Astrocyte of the hippocampus (primary cell): Measurements from ENCODE around the gene CADPS.
A peak's percentile ranks its signal among the peaks of the same experiment; 100 is the strongest.

Source experiments
- DNase-seq: peaks from one replicate; pipeline ENCODE4 v3.0.0; 2011; ENCODE audit warnings: low read depth, low spot score

CADPS gene

DNA sequence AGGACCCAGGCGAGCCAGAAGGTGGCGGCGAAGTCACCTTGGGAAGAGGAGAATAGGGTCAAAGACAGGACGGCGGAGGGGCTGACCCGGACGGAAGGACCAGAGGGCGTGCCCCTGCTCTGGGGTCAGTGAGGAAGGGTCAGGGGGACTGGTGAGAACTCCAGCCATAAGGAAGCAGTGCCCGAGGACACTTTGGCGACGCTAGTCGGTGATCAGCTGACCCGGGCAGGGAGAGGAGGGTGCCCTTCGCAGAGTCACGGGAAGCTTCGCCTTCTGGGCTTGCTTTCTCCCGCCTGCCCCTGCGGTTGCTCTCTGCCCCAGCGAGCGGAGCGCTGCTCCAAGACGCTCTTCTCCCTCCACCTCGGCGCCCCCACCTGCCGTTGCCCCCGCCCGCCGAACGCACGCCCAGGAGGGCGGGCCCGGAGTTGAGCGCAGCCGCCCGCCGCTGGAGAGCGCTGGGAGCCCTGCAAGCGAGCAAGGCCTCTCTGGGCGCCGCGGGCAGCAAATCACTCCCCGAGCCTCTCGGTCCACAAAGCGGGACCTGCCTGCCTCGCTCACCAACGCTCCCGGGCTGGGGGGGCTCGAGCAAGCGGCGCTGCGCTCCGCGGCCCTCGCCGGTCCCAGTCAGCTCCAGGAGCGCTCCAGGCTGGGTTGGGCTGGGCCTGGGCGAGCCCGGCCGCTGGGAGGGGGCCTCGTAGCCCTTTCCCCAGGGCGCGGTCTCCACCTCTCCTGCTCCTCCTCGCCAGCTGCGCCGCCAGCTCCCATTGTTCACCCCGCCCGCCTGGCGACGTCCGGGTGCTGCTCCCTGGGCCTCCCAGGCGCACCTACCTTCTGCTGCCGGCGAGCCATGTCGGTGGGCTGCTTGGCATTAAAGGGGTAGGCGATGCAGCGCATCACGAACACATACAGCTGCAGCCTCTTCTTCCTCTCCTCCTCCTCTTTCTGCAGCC is 1.2 kb downstream of the CADPS start:
- peak; percentile 76 for DNase-seq

DNA sequence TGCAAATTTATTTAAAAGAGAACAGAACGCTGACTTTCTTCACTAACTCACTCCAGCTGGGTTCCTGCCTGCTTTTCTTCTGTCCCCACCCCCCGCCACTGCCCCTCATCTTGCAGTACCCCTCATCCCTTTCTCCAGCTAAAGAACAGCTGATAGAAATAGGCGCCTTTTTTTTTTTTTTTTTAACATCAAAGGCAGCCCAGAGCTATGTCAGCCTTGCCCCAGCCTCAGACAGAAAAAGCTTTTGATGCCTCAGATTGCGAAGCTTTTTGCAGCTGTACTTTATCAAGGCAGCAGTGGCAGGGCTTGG is 1.8 kb downstream of the CADPS start:
- DNase-seq: no peak

DNA sequence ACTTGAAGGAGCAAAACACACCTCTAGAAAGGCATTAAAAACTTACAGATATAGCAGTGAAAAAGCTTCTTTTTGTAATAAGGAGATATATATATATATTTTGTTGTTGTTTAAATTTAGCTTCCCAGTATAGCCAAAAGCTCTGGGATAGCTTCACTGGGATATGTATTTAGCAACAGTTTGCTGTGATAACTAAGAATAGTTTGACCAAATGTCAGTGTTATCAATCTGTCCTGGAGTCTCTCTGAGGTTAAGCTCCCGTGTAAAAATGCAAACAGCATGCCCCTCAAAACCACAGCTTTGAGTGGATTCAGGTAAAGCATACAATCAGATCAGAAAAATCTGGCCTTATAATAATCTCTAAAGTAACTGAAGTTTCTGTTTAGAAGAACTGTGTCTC is 2.9 kb downstream of the CADPS start:
- DNase-seq: no peak

DNA sequence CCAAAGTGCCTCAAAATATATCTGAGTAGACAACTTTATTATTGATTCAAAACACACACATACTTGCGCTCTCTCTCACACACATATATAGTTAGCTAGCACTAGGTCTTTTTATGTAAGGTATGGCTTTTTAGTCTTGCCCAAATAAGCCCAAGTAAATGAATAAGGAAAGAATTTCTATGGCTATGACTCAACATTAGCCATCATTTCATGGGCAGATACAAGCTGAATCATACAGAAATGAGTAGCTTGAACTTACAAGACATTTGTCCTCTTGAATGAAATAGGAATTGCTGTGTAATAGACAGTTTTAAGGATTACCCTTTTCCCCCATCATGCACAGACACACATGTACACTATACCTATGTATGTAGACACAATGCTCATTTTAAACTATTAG is 4.9 kb downstream of the CADPS start:
- peak; percentile 54 for DNase-seq

DNA sequence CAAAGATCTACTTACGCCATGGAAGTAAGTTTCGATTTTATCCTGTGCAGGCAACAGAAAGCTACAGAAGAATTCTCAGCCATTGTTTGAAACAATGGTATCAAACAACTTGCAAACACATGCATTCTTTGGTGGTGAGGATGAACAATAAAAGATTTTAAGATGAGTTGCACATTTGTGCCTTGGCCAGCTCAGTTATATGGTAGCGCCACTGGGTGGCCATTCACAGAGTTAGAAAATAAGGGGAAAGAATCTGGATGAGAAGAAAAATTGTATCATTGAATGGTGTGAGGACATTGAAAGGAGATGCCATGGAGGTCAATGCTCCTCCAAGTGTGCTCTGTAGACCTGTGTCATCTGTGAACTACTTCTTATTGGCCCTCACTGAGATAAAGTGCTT is 11.6 kb downstream of the CADPS start:
- no peak for DNase-seq

DNA sequence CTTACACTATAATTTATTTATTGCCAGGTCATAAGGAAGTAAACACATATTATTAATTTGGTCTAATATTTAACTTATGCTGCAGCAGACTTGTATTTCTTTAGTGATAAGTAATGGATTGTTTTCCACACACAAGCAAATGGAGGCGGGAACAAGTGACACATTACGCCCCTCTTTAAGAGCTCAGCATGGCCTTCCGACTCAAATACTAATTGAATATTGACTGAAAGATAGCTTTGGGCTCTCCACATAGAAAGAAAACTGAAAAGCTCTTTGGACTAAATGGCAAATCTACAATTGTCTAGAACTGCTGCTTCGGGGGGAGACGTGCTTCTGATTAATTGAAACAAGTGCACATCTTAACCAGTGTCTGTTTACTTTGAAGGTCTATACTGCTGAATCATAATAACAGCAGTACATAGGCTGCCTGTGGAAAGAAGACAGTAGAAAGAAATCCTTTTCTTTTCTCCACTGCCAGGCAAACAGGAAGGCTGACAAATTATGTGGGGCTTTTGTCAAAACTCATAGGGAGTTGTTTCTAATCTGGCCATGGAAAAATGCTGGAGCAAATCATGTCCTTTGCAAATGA is 15.9 kb downstream of the CADPS start:
- DNase-seq: no peak

DNA sequence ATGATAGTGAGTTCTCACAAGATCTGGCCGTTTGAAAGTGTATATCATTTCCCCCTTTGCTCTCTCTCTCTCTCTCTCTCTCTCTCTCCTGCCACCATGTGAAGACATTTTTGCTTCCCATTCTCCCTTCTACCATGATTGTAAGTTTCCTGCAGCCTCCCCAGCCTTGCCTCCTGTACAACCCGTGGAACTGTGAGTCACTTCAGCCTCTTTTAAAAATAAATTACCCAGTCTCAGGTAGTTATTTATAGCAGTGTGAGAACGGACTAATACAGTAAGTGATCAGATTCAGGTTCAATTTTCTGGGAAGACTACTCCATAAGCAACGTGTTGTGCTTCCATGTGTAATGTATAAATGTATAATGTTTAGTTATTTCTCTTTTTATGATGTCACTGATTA is 29.2 kb downstream of the CADPS start:
- DNase-seq: no peak

DNA sequence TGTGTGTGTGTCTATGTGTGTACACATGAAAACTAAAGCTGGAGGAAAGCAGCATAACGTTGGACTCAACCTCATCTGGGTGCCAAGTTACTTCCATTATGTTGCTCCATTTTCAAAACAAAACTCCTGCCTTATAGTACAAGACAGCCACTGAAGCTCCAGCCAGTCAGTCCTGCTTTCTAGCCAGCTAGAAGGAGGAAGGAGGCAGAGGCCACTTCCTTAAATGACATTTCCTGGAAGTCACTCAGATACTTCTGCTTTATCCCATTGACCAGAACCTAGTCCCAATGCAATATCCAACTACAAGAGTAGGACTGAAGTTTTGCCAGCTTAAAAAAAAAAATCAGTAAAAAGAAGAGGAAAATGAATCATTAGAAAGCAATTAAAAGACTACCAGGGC is 31.7 kb downstream of the CADPS start:
- DNase-seq: no peak

DNA sequence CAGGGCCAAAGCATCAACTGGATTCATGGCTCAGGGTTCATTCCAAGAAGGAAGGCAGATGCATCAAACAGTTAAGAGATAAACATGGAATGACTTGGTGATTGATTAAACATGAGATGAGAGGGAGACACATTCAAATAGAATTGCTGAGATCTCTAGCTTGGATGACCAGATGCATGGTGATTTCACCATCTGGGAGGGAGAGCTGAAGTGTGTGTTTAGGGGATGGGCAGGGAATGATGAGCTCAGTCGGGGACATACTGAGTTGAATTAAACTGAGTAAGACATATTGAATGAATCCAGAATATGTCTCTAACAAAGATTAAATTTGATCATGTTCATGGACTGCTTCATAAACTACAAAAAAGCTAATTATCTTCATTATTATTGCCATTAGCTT is 35.5 kb downstream of the CADPS start:
- DNase-seq: no peak

DNA sequence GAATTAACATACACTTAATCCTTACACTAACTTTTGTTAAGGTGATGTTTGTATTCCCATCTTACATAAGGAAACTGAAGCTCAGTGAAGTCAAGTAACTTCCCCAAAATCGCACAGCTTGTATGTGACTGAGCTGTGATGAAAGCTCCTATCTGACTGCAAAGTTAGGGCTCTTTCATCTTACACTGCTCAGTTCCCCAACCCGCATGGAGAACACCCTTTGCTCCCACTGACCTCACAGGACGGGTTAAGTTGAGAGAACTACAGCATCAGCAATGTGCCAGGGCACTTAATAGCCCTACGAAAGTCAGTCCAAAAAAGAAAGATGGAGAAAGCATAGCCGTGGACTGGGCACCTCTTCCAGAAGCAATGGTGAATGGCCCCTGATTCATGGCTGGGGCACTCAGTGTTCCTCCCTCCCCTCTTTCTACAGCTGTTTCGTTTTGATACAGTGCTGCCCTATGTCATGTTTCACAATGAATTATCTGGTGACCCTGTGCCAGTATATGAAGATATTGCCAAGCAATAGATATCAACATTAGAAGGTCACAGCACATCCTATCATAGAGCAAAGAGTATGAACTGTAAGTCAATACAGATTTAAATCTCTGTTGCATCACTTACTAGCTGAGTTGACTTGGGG is 38.0 kb downstream of the CADPS start:
- no peak for DNase-seq

DNA sequence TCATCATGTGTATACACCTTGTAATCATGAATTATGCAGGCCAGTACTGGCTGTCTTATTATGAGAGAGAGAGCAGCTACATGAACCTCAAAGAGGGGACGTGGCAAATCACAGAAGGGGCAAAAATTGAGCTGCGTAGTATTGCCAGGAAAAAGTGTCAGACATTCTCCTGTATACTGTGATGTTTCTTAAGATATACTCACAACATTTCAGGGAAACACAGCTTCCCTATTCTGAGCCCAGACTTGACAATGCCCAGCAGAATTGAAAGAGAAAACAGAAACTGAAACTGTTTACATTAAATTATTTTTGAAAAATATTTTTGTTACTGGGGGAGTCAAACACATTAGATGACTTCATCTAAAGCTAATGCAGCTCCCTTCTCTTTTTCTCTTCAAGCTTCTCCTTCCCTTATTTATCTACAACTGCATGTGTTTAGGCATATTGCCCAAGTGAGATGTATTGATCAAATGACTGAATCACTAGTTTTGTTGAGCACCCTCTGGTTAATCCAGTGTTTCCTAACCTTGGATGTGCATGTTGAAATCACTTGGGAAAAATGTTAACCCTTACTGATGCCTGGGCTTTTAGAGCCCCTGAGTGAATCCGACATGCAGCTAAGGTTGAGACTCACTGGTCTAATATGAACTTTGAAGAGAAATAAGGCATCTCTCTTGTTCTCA is 39.5 kb downstream of the CADPS start:
- DNase-seq: no peak

DNA sequence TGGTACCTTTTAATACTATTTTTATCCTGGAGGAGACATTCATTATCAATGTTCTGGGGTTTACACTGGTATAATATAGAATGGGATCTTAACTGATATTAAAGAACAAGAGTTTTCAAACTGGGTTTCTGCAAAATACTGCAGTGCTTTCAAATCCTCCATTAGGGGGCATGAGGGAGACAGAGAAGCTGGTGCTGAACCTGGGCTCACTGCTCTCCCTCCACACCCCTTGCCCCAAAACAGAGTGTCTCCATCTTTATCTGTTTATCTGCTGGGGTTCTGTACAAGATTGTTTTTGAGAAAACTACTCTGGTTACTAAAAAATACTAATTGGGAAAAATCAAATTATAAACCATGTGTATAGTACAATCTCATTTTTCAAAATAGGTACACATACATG is 41.7 kb downstream of the CADPS start:
- DNase-seq: peak; percentile 18

DNA sequence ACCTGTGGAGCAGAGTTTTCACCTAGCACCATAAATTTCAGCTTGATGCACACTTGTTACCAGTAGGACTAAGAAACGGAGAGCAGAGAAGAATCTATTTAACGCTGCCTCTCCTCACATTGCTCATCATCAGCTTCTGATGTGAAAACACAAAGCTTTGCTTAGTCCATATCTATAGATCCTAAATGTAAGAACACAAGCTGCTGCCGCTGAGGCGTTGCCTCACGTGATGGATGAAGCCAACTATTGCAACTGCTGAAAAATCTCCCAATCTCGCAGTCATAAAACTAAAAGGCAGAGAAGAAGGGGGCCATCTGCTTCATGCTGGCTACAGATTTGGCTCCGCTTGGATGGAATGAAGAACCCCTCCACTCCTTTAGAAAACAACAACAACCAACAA is 42.7 kb downstream of the CADPS start:
- DNase-seq: no peak

DNA sequence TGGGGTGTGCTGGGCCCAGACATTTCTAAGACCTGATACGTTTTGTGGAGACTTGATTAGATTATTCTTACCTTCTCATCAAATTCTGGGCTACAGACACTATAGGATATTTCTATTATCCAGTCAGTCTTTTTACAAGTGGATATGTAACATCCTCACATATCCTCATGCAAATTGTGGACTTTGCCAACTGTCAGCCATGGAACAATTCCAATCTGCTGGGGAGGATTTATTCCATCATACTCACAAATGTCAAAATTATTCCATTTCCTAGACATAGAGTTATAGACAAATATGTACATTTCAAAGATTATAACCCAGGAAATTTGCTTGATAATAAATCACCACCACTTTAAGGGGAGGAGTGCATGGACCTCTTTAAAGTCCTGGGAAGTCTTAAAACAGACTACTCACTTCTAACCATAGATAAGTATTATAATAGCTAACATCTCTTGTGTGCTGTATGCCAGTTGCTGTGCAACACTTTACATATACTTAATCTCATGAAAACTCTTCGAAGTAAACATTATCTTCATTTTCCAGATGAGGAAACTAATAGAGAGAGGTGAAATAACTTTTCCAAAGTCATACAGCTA is 44.4 kb downstream of the CADPS start:
- no peak for DNase-seq

DNA sequence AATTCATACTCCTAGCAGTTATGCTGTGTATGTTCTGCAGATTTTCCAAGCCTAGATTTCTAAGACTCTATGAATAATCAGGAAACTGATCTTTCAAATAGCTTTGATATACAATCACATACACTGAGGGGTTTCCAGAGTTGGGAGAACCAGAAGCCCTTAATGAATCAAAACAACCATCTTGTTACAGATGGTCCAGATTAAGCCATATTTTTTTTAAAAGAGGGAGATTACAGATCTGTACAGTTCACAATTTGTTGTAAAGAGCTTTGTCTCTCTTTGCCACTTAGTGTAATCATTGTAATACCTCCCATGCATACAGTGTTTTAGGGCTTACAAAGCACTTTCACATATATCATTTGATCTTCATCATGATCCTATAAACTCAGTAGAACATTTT is 47.7 kb downstream of the CADPS start:
- no peak for DNase-seq

DNA sequence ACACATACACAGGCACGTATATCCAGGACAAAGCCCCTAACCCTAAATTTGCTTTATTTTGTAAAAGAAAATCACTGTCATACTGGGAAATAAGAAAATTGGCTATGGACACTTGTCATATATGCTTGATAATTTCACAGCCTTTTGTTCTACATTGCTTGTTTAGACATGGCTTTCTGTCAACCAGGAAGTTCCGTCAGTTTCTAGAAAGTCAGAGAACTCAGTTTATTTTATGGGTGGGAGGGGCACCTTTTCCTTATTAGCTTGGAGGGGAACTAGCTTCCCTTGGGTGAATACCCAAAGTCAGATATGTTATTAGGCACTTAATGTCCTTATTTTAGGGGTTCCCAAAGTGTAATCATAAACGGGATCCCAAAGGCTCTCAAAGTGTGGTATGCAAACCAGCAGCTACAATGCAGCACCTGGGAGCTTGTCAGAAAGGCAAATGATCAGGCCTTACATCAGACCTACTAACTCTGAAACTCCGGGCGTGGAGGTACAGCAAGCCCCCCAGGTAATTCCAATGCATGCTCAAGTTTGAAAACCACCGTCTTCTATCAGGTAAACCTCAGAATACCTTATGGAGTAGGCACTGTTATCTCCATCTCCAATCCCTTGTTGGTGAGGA is 50.1 kb downstream of the CADPS start:
- DNase-seq: no peak

DNA sequence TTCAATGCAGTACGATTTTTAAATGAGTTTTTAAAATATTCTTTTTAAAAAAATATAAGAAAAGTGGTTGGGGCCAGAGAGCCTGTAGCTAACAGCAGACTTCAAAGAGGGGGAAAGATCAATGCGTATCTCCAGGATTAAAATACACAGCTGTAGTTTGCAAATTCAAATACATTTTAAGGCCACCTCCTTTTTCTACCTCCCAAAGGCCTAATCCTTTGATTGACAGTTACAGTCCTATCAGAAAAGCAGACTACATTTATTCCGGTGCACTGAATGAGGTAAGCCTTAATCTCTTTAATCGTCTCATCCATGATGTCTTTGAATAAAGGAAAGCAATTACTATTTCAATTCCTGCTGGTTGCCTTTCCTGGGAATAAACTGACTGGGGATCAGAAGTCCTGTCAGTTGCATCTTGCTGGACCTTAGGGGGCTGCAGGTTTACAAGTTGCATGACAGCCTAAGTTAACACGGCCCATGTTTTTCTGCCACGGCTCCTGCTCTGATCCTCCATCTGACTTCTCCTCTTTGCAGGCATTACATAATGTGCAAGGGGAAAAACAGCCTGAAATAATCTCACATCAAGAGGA is 51.7 kb downstream of the CADPS start:
- no peak for DNase-seq

DNA sequence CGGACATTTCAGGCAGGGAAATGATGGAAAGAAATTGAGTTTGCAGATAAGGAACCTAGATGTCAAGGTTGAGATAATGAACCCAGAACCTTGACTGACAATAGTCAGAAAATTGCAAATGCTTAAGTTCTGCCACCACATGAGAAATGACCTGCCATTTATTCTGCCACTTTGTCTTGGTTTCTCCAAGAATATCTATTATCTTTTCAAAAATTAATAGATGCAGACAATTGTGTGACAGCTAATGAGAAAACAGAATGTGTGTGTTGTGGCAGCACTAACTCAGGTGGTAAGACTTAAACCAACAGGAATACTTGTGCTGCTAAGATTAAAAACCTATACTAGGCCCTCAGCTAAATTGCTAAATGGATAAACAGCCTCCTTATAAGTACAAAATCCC is 52.3 kb downstream of the CADPS start:
- DNase-seq: no peak

DNA sequence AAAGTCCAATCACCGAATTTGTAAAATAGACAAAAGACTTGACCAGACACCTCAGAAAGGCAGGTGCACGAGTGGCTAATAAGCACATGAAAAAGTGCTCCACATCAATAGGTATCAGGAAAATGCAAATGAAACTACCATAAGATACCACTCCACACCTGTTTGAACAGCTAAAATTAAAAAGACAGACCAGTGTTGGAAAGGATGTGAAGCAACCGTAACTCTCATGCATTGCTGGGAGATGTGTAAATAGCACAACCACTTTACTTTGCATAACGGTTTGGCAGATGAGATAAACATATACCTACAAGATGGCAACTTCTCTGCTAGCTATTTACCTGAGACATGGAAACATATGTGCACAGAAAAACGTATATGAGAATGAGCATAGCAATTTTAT is 56.9 kb downstream of the CADPS start:
- DNase-seq: no peak

DNA sequence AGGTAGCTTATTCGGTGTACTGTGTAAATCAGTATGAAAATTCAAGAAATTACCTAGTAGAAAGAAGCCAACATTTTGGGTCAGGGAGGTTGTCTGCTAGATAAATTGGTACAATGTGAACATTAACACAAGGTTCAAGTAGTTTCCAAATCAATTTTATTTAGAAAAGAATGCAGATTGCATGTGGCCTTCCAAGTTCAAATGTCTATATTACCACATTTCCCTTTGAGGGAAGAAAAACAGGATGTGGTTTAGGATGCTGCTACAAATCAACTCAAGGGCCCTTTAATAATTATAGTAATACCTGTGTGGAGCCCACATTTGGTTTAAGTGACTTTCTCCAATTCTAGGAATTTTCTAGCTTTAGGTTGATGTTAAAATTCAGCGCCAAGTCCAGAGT is 57.5 kb downstream of the CADPS start:
- DNase-seq: no peak

DNA sequence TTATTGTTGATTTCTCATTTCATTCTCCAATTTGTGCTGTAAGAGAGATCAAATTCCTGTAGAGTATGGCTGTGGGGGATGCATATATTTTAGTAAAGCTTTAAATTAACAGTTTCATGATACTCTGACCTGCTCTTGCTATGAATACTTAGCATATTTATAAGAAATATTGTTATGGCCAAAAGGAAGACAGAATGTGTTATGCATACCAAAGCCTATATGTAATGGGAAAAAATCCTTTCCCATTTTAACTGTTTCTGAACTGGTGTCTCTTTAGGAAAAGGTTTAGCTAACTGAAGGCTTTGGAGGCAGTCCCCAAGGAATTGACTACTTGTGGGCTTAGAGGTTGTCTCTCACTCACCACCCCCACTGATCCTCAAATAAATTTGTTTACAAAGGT is 59.2 kb downstream of the CADPS start:
- no peak for DNase-seq
